SIG-M5 (cell line): ENCODE measurements around the gene CCDC102A.

Experiments
- DNase-seq: peaks from one replicate; lab custom pipeline; 2025; lab: John Stamatoyannopoulos, UW

The CCDC102A gene

DNA sequence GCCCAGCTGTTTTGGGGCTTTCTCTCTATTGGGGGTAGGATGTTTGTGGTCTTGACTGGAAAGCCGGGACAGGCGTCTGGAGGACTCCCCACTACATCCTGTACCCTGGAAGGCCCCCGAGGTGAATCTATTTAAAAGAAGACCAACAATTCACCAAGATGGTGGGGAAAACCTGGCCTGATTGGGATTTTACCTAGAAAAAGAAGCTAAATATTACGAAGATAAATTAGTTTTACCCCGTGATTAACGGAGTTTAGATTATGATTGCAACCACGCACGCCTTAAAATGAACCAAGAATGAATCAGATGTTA is 779 bp upstream of the CCDC102A start:
- DNase-seq: no peak

DNA sequence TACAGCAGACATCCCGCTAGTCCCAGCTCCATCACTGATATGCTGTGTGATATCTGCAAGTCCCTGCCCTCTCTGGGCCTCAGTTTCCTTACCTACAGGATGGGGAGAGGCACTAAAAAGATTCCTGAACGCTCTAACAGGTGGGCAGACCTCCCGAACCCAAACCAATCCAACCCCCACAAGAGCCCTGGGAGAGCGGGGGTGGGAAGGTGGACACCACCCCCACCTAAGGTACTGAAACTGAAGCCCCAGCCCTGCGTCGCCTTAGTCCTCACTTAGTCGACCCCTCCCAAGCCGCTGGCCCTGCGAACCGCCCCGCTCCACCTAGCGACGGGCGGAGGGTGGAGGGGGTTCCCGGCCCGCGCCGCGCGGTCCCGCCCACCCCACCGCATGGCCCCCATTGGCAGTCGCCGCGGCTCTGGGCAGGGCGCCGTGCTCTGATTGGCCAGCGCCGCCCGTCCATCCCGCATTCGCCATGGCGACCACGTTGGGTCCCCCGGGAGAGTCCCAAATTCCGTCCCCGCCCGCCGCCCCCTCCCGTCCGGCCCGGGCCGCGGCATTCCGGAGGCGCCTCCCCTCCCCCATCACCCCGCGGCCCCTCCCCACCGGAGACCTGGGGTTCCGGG is 578 bp downstream of the CCDC102A start:
- DNase-seq: no peak

GRCh38 chr16:57534881-57535658 is 1.3 kb downstream of the CCDC102A start:
- no peak for DNase-seq

DNA sequence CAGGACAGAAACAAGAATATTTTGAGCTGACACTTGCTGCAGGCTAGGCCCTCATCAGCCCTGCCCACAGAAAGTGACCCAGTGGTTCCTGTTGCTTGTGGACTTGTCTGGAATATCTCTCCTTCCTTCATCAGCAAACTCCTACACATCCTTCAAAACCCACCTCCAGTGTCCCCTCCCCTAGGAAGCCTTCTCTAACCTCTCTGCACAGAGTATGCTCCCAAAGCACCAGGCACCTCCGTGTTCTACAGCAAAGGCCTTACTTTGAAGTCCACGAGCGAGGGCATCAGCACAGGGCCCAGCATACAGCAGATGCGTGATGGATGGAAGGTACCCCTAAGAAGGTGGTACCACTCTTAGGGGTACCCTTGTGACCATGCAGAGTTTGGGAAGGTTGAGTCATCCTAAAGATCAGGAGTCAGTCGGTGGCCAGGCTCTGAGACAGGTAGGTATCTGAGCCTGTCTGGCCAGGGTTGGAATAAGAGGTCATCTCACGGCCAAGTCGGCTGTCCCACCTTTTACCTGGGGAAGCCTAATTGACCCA is 2.0 kb downstream of the CCDC102A start:
- DNase-seq: no peak

DNA sequence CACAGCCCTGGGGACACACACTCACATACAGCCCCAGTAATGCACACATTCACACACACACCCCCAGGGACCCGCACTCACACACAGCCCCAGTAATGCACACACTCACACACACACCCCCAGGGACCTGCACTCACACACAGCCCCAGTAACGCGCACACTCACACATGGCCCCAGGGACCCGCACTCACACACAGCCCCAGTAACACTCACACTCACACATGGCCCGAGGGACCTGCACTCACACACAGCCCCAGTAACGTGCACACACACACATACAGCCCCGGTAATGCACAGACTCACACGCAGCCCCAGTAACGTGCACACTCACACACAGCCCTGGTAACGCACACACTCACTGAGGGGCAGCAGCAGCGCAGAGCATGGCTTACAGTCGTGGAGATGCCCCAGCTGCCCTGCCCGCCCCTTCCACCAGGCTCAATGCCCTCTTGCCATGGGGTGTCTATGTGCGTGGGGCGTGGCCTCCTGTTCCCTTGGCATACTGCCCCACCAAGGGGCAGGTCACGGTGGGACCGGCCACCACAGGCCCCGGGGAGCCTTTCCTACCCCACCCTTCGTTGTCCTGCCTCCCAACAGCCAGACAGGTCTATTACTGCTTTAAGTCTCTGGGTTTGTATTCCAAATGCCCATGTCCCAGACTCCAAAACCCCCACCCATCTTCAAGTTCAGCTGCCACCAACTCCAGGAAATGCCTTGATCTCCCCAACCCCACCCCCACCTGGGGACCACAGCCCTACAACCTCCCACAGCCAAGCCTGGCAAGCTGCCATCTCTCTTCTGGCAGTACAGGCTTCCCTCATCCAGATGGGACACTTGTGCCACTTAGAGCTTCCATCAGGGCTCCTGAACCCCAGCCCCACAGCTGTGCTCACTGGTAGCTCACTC is 2.7 kb downstream of the CCDC102A start:
- no peak for DNase-seq

DNA sequence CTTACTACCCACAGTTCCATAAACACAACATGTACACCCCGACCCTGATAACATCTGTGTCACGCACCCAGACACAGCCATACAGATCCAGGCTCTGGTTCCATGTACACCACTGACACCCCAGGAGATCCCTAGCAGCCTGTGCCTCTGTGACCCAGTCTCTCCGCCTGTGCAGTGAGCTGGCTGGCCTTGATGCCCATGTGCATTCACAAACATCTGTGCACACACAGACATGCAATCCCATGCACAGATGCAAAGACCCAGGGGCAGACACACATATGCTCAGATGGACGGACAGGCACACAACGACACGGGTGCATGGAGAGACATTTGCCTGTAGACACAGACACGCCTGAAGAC is 4.1 kb downstream of the CCDC102A start:
- no peak for DNase-seq

GRCh38 chr16:57531635-57532265 is 4.6 kb downstream of the CCDC102A start:
- no peak for DNase-seq

GRCh38 chr16:57531253-57531575 is 5.2 kb downstream of the CCDC102A start:
- DNase-seq: no peak

- DNase-seq: no peak
Observed at GRCh38 chr16:57530522-57531252, 5.7 kb downstream of the CCDC102A start.

GRCh38 chr16:57530104-57530521 is 6.3 kb downstream of the CCDC102A start:
- DNase-seq: no peak

DNA sequence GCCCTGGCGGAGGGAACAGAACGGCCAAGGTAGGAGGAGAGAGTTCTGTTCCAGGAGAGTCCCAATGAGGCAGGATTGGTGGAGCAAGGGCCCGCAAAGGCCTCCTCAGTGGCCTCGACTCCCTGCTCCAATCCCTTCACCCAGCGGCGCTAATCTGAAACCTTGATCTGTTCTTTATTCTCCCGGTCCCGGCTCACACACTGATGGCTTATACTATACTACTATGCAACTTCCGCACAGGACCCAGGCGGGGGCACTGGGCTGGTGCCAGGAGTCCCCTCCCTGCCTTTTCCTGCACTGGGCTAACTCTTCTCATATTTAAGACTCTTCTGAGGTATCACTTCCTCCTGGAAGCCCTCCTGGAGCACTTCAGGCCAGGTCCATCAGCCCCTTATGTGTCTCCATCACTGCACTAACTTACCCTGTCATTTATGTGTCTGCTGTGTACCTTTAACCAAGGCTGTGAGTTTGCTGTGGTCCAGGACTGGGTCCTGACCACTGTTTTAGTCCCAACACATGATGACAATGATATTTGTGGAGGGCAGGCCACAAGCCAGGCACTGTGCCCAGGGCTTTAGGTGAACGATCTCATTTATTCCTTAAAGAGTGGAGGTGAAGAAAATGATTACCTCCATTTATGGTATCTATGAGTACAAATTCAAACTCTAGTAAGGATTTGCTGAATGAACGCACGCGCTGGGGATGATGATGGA is 6.8 kb downstream of the CCDC102A start:
- no peak for DNase-seq

DNA sequence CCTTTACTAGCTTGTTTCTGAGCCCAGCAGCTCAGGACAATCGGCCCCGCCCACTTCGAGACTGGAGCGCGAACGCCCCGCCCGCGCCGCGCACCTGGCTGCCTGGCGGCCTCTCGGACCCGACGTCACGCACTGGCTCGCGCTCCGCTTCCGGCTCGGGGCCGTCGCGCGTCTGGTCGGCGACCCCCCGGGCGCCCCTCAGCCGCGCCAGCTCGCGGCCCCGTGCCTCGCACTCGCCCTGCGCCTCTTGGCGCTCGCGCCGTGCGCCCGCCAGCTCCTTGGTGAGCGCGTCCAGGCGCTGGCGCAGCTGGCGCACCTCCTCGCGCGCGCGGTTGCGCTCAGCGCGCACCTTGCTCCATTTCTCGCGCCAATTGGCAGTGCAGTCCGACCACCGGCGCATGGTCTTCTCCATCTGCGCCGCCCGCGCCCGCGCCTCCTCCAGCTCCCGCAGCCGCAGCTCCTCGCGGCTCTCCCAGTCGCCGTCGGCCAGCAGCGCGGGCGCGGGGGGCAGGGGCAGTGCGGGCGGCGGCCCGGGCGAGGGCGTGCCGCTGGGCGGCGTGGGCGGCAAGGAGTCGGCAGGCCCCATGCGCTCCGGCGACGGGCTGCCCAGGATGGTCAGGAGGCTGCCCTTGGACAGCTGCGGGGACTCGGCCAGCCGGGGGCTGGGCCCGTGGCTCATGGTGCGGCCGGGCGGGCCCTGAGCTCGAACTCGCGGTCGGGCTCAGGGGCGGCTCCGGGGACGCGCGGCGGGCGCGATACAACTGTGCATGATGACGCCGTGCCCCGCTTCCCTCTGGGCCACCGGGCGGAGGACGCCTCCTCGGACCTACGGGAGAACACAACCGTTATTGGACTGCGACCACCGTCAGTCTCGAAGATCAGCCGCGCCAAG is 7.6 kb downstream of the CCDC102A start:
- no peak for DNase-seq

GRCh38 chr16:57527610-57528360 is 8.6 kb downstream of the CCDC102A start:
- DNase-seq: no peak

GRCh38 chr16:57527027-57527426 is 9.3 kb downstream of the CCDC102A start:
- DNase-seq: no peak

DNA sequence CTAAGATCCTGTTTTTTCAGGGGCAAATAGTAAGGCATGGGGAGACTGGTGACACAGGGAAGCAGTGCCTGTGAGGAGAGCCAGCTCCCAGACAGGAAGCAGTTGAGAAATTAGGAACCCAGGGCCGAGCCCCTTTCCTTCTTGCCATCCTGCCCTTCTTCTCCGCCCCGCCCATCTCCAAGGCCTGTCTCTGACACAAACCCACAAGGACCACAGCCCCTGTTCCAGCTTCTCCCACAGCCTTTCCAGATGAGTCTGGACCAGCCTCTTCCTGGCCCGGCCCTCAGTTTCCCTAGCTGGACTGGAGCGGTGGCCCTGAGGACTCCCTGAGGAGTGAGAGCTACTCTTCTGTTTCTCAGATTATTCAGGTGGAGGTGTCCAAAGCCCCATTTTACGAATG is 9.9 kb downstream of the CCDC102A start:
- no peak for DNase-seq

DNA sequence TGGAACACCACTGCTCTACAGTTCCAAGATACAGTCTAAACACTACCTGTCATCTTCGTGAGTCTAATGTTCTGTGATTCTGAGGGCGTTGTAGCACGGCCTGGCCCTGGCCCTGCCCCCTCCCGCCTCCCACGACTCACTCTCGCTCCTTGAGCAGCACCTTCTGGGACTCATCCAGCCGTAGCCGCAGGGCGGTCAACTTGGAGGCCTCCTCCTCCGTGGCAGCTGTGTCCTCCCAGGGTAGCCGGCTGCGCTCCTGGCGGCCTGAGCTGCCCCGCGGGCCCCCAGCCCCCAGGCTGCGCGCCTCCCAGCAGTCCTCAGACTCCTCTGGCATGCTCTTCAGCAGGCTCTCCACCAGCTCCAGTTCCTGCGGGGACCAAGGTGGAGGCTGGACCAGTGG is 10.6 kb downstream of the CCDC102A start:
- no peak for DNase-seq

DNA sequence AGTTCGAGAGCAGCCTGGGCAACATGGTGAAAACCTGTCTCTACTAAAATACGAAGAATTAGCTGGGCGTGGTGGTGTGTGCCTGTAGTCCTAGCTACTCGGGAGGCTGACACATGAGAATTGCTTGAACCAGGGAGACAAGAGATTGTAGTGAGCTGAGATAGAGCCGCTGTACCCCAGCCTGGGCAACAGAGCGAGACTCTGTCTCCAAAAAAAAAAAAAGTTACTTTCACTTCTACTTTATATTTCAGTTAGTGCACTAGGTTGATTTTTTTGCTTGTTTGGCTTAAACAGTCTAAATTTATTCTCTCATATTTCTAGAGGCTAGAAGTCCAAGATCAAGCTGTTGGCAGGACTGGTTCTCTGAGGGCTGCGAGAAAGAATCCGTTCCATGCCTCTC is 13.4 kb downstream of the CCDC102A start:
- no peak for DNase-seq

DNA sequence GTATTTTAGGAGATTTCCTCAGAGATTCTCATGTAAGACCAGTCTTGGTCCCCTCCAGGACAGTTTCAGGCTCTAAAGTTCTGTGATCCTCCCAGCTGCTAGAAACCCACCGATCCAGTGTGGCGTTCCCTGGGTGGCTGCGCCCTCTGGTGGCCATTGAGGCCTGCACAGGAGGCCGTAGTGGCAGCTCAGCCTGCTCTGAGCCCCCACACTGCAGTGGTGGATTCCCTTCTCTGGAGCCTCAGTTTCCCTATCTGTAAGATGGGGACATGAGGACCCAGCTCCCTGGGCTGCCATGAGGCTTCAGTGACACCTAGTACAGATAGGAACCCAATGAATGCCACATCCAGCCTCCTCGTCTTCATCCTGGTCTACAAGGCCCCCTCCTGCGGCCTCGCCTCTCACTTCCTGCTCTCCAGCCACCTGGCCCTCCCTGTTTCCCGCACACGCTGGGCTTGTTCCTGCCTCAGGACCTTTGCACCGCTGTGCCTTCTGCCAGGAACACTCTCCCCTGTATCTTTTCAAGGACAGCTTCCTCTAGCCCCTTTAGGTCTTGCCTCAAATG is 16.5 kb downstream of the CCDC102A start:
- DNase-seq: no peak

- DNase-seq: no peak
Observed at GRCh38 chr16:57518922-57519321, 17.4 kb downstream of the CCDC102A start.
